Kidney (tissue), 14 donors: ENCODE data around the gene MPLKIP. TPM values are rescaled to one million over a fixed set of nuclear protein-coding genes. Genes with fewer than 3 reads are reported as not detected.

ENCODE experiments used
- DNase-seq, 5 donors: peaks; one replicate each; pipeline ENCODE4 v3.0.0-alpha.2; 2013 to 2020
- FAIRE-seq: peaks from 2 replicates; lab custom pipeline; 2012; peaks lifted over from hg19 to GRCh38; lab: Jason Lieb, UNC
- H3K27ac ChIP-seq, 2 donors: one replicate each; pipeline ENCODE4 v1.7.0; 2013; ENCODE audit warnings: low read depth in 2 of 2, low read length in 2 of 2, inconsistent platforms in 1 of 2
- H3K27me3 ChIP-seq: one replicate; pipeline ENCODE4 v1.7.1; 2013; ENCODE audit warnings: low read length, inconsistent platforms; ENCODE audit not compliant: control insufficient read depth, insufficient read depth
- H3K36me3 ChIP-seq, 3 donors: one replicate each; pipeline versions ENCODE4 v1.7.0 to v1.7.1; 2013; ENCODE audit warnings: low read length in 3 of 3, control low read depth in 1 of 3, inconsistent platforms in 1 of 3; ENCODE audit not compliant: insufficient read depth in 3 of 3, control insufficient read depth in 2 of 3
- H3K4me1 ChIP-seq, 3 donors: one replicate each; pipeline versions ENCODE4 v1.7.0 to v1.7.1; 2013; ENCODE audit warnings: low read length in 3 of 3, inconsistent platforms in 1 of 3, low read depth in 1 of 3; ENCODE audit not compliant: control insufficient read depth in 2 of 3, insufficient read depth in 2 of 3
- H3K4me3 ChIP-seq, 3 donors: one replicate each; pipeline versions ENCODE4 v1.7.0 to v1.8.1; 2013; ENCODE audit warnings: low read length in 3 of 3, control low read depth in 1 of 3, inconsistent platforms in 1 of 3
- H3K9ac ChIP-seq, 3 donors: one replicate each; pipeline versions ENCODE4 v1.7.0 to v1.7.1; 2013; ENCODE audit warnings: low read length in 3 of 3, control low read depth in 1 of 3, inconsistent platforms in 1 of 3
- H3K9me3 ChIP-seq, 3 donors: one replicate each; pipeline versions ENCODE4 v1.7.0 to v1.7.1; 2013; ENCODE audit warnings: low read length in 3 of 3, control low read depth in 1 of 3, inconsistent platforms in 1 of 3; ENCODE audit not compliant: control insufficient read depth in 2 of 3, insufficient read depth in 1 of 3
- CTCF ChIP-seq: IDR thresholded peaks from 3 replicates; pipeline ENCODE4 v1.5.1; 2012; ENCODE audit warnings: mild to moderate bottlenecking, moderate library complexity, borderline replicate concordance; ENCODE audit not compliant: insufficient read depth; ENCODE audit errors: extremely low read depth
- intact Hi-C: fragments of 100-400 bp; cut with DNase I; formaldehyde crosslinking; loops from one replicate; pipeline ENCODE4 v1.11.1; 2022
- polyA plus RNA-seq: library from polyadenylated mRNA; stranded (reverse); fragments of 350-450 nt; fragmentation: Illumina TruSeq; extraction: RNeasy Lipid Tissue Mini Kit (QIAGEN cat#74804); gene quantifications from one replicate; pipeline ENCODE4 v1.2.3, GENCODE V29; 2014; ENCODE audit warnings: low read depth, low replicate concordance; ENCODE audit not compliant: insufficient read depth
- total RNA-seq: library from RNA; stranded (reverse); fragmentation: NEBNext Ultra II Directional; extraction: Animal tissue kit (Norgen Biotek cat#: 25700); gene quantifications from one replicate; pipeline ENCODE4 v1.2.1, GENCODE V29; 2021
- donor health status: control.
- donor health status: control.
- donor health status: control.
- donor health status: control.
- donor health status: control.
- donor health status: DM: yes; HTN: yes; CAD: no.
- donor health status: Normal renal cell carcinoma (clear cell type).

Gene MPLKIP
- total and polyA plus RNA-seq, 2 donors from 2014 or later, result 32.1 to 58.7 TPM

GRCh38 chr7:40165216-40165615 is 30.8 kb upstream of the MPLKIP start:
- DNase-seq, result no peak
- no peak for TF ChIP-seq CTCF
- intact Hi-C loops, result no loop called here
- Histone ChIP-seq H3K4me3 (no peak overlapping the region), H3K9ac (no peak overlapping the region), H3K27me3 (no peaks in the 10 kb centered on the region), H3K9me3 (no peaks in the 10 kb centered on the region), H3K27ac (no peak overlapping the region), H3K36me3 (no peaks in the 10 kb centered on the region), H3K4me1 (no peaks in the 10 kb centered on the region)
- no peak for FAIRE-seq

- DNase-seq (no peak), FAIRE-seq (no peak)
- Histone ChIP-seq H3K27me3 (no peaks in the 10 kb centered on the region), H3K27ac (no peak overlapping the region), H3K9ac (no peak overlapping the region), H3K9me3 (no peaks in the 10 kb centered on the region), H3K36me3 (no peaks in the 10 kb centered on the region), H3K4me1 (no peaks in the 10 kb centered on the region), H3K4me3 (no peak overlapping the region)
- intact Hi-C loops, result no loop called here
- TF ChIP-seq CTCF, result no peak
Measured at GRCh38 chr7:40162516-40162915, 28.1 kb upstream of the MPLKIP start.

- Histone ChIP-seq H3K9me3 (no peaks in the 10 kb centered on the region), H3K9ac (no peak overlapping the region), H3K4me3 (peak overlapping the region in 2 of 3 donors; percentile 40 to 53), H3K36me3 (no peaks in the 10 kb centered on the region), H3K27me3 (no peaks in the 10 kb centered on the region), H3K4me1 (peaks cover 0 to 2% (median 0%) of the 10 kb centered on the region in 3 donors), H3K27ac (no peak overlapping the region)
- DNase-seq (peak in 2 of 5 donors; percentile 7 to 43), FAIRE-seq (peak; percentile 27)
- intact Hi-C loops, result no loop called here
- TF ChIP-seq CTCF, result no peak
Measured at GRCh38 chr7:40156988-40157387, 22.6 kb upstream of the MPLKIP start.

GRCh38 chr7:40151504-40151903 is 17.1 kb upstream of the MPLKIP start:
- DNase-seq (no peak), FAIRE-seq (no peak)

More at GRCh38 chr7:40151504-40151903, 17.1 kb upstream of the MPLKIP start:
- intact Hi-C loops, result no loop called here
- TF ChIP-seq CTCF, result no peak
- H3K36me3 ChIP-seq, result no peaks in the 10 kb centered on the region
- no peak overlapping the region for H3K27ac ChIP-seq
- H3K27me3 ChIP-seq, result no peaks in the 10 kb centered on the region
- H3K9me3 ChIP-seq, result no peaks in the 10 kb centered on the region
- H3K4me1 ChIP-seq, result peaks cover 0 to 9% (median 0%) of the 10 kb centered on the region in 3 donors
- no peak overlapping the region for H3K9ac ChIP-seq
- no peak overlapping the region for H3K4me3 ChIP-seq
